OCI-LY3 (cell line): ENCODE results near the gene TANGO2.

Experiments used
- H2AFZ ChIP-seq: fragments of 200-600, 300-600 bp; shearing (Covaris generic); 2 replicates; pipeline ENCODE4 v1.6.0; 2014; ENCODE audit warnings: antibody characterized with exemption, low read depth, low read length
- H3K27ac ChIP-seq: fragments of 200-600, 300-600 bp; sonication (generic); 2 replicates; pipeline ENCODE4 v1.5.1; 2014; ENCODE audit warnings: mild to moderate bottlenecking, low read length, moderate library complexity, mixed read lengths
- H3K27me3 ChIP-seq: fragments of 200-600, 300-600 bp; sonication (generic); 2 replicates; pipeline ENCODE4 v1.6.1; 2014; ENCODE audit warnings: low read depth, low read length, mixed read lengths
- H3K36me3 ChIP-seq: fragments of 200-600, 300-600 bp; sonication (generic); replicated peaks from 2 replicates; pipeline ENCODE3; 2014; ENCODE audit warnings: low read depth, low read length, mixed read lengths
- H3K4me1 ChIP-seq: fragments of 300-600, 200-600 bp; sonication (generic); 2 replicates; pipeline ENCODE4 v1.6.1; 2014; ENCODE audit warnings: low read length, mixed read lengths
- H3K4me2 ChIP-seq: fragments of 200-600, 300-600 bp; sonication (generic); 2 replicates; pipeline ENCODE4 v1.6.1; 2014; ENCODE audit warnings: low read length, mixed read lengths
- H3K4me3 ChIP-seq: fragments of 300-600, 200-600 bp; sonication (generic); 2 replicates; pipeline ENCODE4 v1.5.1; 2014; ENCODE audit warnings: antibody characterized with exemption, mild to moderate bottlenecking, low read length, moderate library complexity
- H3K79me2 ChIP-seq: fragments of 300-600, 200-600 bp; shearing (Covaris generic); 2 replicates; pipeline ENCODE4 v1.6.1; 2014; ENCODE audit warnings: mild to moderate bottlenecking, low read length, mixed read lengths
- H3K9ac ChIP-seq: fragments of 300-600, 200-600 bp; shearing (Covaris generic); 2 replicates; pipeline ENCODE4 v1.6.0; 2014; ENCODE audit warnings: mild to moderate bottlenecking, low read length, moderate library complexity
- H3K9me3 ChIP-seq: fragments of 200-600, 300-600 bp; shearing (Covaris generic); 2 replicates; pipeline ENCODE4 v1.6.1; 2014; ENCODE audit warnings: low read length, mixed read lengths; ENCODE audit not compliant: insufficient read depth
- H4K20me1 ChIP-seq: fragments of 200-600, 300-600 bp; sonication (generic); 2 replicates; pipeline ENCODE4 v1.6.1; 2016; ENCODE audit warnings: low read length, mixed read lengths; ENCODE audit not compliant: insufficient read depth
- CTCF ChIP-seq: fragments of 200-600, 300-600 bp; sonication (generic); IDR thresholded peaks from 2 replicates; pipeline ENCODE4 v1.5.1; 2014; ENCODE audit warnings: antibody characterized with exemption, low read length, low read depth
- EZH2phosphoT487 ChIP-seq: fragments of 200-600 bp; shearing (Covaris generic); IDR thresholded peaks from 2 replicates; pipeline ENCODE4 v1.6.1; 2018; ENCODE audit warnings: antibody characterized with exemption, mixed run types, low read depth

The TANGO2 gene

DNA sequence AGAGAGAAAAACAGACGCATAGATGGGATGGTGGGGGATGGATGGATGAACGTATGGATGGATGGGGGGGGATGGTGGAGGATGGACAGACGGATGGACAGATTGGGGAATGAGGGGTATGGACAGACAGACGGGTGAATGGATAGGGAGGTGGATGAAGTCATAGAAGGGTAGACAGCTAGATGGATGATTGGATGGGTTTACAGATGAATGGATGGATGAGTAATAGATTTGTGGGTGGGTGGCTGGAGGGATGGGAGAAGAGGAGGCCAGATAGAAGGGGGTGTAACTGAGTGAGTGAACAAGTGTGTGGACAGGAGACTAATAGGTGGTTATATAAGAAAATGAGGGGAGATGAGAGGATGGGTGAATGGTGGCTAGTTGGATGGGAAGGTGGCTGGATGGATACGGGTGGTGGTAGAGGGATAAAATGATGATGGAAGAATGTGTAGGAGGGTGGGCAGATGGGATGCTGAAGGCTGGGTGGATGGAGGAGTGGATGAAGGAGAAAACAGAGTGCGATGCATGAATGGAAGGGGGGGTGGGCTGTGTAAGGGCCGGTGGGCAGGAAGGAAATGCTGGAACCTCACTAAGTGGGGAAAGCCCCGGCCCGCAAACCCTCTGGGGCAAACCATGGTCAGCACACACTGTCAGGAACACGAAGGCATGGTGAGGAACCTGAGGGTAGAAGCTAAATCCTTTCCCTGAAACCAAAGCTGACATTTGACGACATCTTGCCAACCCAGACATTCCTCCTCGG is 25.9 kb upstream of the TANGO2 start:
- H3K27ac ChIP-seq: no peak overlapping the region
- H2AFZ ChIP-seq: no peak overlapping the region
- no peaks in the 10 kb centered on the region for H3K79me2 ChIP-seq
- H3K4me1 ChIP-seq: no peaks in the 10 kb centered on the region
- H3K4me3 ChIP-seq: no peak overlapping the region
- no peaks in the 10 kb centered on the region for H3K9me3 ChIP-seq
- H4K20me1 ChIP-seq: no peaks in the 10 kb centered on the region
- H3K27me3 ChIP-seq: no peaks in the 10 kb centered on the region
- H3K9ac ChIP-seq: no peak overlapping the region
- H3K36me3 ChIP-seq: no peaks in the 10 kb centered on the region
- no peak overlapping the region for H3K4me2 ChIP-seq
- TF ChIP-seq EZH2phosphoT487: no peak

GRCh38 chr22:19995611-19996339 is 25.1 kb upstream of the TANGO2 start:
- Histone ChIP-seq H3K4me3 (no peak overlapping the region), H3K4me2 (no peak overlapping the region), H3K36me3 (no peaks in the 10 kb centered on the region), H3K79me2 (no peaks in the 10 kb centered on the region), H3K27ac (no peak overlapping the region), H3K27me3 (no peaks in the 10 kb centered on the region), H2AFZ (no peak overlapping the region), H4K20me1 (no peaks in the 10 kb centered on the region), H3K9ac (no peak overlapping the region), H3K9me3 (no peaks in the 10 kb centered on the region), H3K4me1 (no peaks in the 10 kb centered on the region)
- TF ChIP-seq EZH2phosphoT487: no peak
- TF ChIP-seq CTCF: no peak

GRCh38 chr22:19996694-19997384 is 24.1 kb upstream of the TANGO2 start:
- Histone ChIP-seq H3K27ac (no peak overlapping the region), H3K9me3 (no peaks in the 10 kb centered on the region), H3K4me1 (no peaks in the 10 kb centered on the region), H3K27me3 (no peaks in the 10 kb centered on the region), H3K4me3 (no peak overlapping the region), H3K4me2 (no peak overlapping the region), H2AFZ (no peak overlapping the region), H3K9ac (no peak overlapping the region), H3K36me3 (no peaks in the 10 kb centered on the region), H4K20me1 (no peaks in the 10 kb centered on the region), H3K79me2 (no peaks in the 10 kb centered on the region)
- TF ChIP-seq EZH2phosphoT487 (no peak), CTCF (no peak)

GRCh38 chr22:19997561-19998231 is 23.2 kb upstream of the TANGO2 start:
- no peaks in the 10 kb centered on the region for H3K9me3 ChIP-seq
- H3K4me3 ChIP-seq: no peak overlapping the region
- no peaks in the 10 kb centered on the region for H3K36me3 ChIP-seq
- no peak overlapping the region for H3K4me2 ChIP-seq
- no peak overlapping the region for H2AFZ ChIP-seq
- no peaks in the 10 kb centered on the region for H3K79me2 ChIP-seq
- H4K20me1 ChIP-seq: no peaks in the 10 kb centered on the region
- H3K27ac ChIP-seq: no peak overlapping the region
- H3K27me3 ChIP-seq: no peaks in the 10 kb centered on the region
- TF ChIP-seq EZH2phosphoT487: no peak
- no peak for TF ChIP-seq CTCF
- no peaks in the 10 kb centered on the region for H3K4me1 ChIP-seq
- H3K9ac ChIP-seq: no peak overlapping the region
